T-helper 9 cell (primary cell): ENCODE results near the gene ADD2.
"Not testable (repeated sequence)": the region's sequence is repeated elsewhere in the genome, so short reads cannot be mapped to it uniquely, and the experiment has no call there.

ENCODE experiments used
- DNase-seq: peaks from one replicate; pipeline ENCODE4 v3.0.0-alpha.2; 2020
- total RNA-seq, 2 donors: gene quantifications; one replicate each; lab custom pipeline; 2026; lab: John Stamatoyannopoulos, UW

The ADD2 gene, protein sequence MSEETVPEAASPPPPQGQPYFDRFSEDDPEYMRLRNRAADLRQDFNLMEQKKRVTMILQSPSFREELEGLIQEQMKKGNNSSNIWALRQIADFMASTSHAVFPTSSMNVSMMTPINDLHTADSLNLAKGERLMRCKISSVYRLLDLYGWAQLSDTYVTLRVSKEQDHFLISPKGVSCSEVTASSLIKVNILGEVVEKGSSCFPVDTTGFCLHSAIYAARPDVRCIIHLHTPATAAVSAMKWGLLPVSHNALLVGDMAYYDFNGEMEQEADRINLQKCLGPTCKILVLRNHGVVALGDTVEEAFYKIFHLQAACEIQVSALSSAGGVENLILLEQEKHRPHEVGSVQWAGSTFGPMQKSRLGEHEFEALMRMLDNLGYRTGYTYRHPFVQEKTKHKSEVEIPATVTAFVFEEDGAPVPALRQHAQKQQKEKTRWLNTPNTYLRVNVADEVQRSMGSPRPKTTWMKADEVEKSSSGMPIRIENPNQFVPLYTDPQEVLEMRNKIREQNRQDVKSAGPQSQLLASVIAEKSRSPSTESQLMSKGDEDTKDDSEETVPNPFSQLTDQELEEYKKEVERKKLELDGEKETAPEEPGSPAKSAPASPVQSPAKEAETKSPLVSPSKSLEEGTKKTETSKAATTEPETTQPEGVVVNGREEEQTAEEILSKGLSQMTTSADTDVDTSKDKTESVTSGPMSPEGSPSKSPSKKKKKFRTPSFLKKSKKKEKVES
- total RNA-seq, result 0.24 to 1.3 reads per million in 2 donors

DNA sequence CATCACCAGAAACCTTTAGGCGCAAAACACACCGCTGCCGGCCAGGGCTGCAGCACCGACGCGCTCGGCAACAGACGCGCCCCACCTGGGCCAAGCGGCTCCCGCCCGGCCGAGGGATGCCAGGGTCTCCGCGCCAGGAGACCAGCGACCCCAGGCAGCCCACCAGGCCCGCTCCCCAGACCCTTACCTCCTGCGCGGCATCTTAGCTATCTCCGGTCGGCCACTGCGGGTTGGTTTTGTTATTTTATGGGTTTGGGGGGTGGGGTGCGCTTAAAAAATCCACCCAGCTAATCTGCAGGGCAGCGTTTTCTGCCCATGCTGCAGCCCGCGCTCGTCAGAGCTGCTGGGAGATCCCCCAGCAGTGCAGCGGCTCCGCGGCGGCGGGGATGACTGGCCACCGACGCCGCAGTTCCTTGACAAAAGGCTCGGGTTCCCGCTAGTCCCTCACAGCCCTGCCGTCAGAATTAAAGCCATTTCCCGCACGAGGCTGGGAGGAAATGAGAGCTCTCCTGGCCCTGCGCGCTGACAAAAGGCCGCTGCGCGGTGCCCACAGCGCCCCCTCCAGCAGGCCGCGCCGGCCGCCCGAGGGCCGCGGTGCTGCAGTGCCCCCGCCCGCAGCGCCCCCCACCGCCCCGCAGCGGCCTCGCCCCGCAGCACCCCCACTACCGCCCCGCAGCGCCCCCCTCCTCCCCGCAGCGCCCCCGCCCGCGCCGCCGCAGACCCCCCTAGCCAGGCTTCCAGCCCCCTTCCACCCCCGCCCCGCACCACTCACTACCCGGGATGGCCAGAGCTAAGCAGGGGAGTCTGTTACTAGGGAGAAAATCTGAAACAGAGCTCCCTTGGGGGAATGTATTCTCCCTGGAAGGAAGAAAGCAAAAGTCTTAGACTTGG, at the start of gene ADD2:
TSS of gene ADD2 (minus strand) at position 502 of the 891 bp plus-strand sequence. CDS start 61,792 bp downstream, outside the sequence.
- DNase-seq, result no peak

DNA sequence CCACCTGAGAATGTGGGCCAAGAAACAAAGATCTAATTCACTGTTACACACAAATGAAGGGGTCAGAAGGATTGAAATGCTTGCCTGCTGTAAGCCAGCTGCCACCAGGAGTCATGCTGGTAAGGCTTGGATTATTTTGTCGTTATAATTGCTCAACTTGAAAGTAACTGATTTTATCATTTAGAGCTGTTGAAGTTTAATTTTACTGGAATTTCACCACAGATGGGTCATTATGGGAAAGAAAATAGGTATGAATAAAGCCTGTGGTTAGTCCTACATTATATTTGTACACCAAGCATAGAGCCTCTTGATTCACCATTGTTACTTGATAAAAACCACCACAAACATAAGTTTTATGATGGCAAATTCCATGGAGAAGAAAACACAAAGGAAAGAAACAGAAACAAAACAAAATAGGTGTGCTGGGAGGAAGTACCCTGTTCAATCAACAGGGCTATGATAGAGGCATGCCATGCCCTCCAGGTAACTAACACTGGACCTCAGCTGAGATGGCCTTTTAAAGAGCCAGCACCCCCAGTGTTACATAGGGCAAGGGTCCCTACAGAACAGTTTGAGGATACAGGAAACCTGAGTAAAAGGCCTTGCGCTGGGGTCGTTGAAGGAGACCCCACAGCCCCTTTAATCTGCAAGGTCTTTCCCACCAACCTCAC, 49.4 kb upstream of the ADD2 start:
- no peak for DNase-seq

DNA sequence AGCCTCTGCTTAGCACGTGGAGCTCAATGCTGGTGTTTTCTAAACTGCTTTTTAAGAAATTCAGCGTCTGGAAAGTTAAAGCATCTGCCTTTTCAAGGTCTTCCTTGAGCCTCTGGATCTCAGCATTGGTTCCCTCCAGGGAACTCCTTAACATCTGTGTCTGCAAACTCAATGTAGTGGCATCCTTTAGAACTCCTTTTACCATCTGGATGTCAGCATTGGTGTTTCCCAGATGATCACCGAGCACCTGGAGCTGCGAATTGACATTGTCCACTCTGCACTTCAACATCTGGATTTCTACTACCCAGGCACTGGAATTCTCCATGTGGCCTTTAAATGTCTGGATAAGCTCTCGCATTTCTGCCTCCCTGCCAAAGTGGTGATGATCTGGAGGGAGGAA, 48.7 kb upstream of the ADD2 start:
- DNase-seq, result no peak

DNA sequence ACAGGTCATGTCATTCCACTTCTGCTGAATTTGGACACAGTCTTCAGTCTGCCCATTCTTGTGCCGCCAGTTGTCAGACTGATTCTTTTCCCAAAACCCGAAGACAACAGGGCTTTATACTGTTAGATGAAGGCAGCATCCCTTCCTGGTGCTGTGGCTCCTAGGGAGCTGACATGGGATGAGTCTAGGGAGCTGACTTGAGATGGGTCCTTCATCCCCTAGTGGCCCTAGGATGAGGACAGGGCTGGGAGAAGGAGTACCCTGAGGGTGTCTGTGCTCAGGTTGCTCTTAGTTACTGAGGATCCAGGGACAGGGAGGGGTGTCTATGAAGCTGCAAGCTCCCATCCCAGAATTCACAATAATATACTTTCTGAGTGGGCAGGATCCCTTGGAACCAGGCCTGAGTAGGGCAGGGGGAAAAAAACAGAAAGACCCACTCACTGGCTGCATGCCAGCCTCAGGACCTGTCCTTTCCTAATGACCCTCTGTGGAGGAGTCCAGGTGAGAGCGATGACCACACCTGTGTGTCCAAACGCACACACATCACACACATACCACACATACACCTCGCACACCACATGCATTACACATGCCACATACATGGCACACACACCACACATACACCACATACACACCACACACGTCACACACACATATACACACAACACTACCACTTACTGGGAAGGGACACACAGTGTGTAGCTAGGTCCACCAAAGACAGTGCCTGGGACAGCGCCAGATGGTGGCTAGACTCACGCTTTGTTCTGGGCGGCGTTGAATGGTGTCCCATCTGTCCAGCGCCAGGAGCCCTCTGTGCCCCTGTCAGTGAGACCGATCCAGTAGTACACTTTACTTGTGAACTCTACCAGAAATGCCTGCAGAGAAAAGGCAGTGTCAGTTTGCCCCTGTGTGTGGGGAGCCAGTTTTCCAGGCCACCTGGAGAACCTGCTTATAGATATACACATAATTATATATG, 41.3 kb upstream of the ADD2 start:
- no peak for DNase-seq

DNA sequence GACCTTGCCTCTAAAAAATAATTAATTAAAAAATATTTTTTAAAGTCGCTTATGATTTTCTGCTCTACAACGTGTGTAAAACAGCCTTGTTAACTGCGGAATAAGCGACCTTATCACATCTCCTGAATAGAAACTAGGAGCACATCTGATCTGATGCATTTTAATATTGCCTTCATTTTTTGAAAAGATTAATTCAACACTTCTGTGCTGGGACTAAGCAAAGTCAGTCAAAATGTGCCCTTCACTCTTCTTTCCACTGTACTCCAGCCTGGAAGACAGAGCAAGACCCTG, 39.8 kb upstream of the ADD2 start:
- DNase-seq, result no peak

DNA sequence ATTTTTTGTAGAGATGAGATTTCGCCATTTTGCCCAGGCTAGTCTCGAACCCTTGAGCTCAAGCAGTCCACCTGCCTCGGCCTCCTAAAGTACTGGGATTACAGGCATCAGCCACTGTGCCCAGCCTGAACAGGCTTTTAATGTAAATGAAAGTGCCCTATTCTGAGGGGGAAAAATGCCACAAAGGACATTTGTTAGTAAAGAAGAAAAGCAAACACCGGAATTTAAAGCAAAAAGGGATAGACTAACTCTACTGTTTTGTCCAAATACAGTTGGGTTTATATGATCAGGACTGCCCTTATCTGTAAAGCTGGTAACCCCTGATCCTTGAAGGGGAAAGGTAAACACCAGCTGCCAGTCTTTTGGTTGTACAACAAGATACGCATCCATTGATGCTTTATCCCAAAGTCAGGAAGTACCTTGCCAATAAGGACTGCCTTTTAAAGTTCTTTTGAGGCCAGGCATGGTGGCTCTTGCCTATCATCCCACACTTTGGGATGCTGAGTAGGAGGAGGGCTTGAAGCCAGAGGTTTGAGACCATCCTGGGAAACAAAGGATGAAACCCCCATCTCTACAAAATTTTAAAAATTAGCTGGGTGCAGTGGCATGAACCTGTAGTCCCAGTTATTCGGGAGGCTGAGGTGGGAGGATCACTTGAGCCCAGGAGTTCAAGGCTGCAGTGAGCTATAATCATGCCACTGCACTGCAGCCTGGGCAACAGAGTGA, 39.3 kb upstream of the ADD2 start:
- DNase-seq, result no peak

DNA sequence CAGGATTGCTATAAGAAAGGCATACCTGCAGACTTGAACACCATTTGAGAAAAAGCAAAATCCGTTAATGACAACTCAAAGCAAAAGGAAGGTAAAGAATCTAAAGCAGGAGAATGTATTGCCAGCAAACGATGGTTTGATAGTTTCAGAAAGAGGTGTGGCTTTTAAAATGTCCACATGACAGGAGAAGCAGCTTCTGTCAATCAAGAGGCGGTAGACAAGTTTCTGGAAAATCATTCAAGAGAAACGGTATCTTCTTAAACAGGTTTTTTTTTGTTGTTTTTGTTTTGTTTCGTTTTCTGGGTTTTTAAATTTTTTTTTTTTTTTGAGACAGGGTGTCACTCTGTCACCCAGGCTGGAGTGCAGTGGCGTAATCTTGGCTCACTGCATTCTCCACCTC, 38.6 kb upstream of the ADD2 start:
- no peak for DNase-seq

DNA sequence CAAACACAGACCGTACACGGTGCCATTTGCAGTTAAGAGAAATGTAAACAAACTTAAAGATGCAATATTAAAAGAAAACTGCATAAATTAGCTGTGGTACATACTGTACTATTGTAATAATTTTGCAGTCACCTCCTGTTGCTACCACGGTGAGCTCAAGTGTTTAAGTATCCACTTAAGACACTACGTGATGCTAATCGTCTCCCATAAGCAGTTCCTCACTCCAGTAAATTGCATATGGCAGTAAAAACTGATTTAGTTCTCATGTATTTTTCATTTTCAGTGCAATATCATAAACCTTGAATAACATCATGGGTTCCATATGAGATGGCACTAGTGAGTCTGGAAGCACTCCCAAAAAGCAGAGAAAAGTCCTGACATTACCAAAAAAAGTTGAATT, 38.0 kb upstream of the ADD2 start:
- no peak for DNase-seq

DNA sequence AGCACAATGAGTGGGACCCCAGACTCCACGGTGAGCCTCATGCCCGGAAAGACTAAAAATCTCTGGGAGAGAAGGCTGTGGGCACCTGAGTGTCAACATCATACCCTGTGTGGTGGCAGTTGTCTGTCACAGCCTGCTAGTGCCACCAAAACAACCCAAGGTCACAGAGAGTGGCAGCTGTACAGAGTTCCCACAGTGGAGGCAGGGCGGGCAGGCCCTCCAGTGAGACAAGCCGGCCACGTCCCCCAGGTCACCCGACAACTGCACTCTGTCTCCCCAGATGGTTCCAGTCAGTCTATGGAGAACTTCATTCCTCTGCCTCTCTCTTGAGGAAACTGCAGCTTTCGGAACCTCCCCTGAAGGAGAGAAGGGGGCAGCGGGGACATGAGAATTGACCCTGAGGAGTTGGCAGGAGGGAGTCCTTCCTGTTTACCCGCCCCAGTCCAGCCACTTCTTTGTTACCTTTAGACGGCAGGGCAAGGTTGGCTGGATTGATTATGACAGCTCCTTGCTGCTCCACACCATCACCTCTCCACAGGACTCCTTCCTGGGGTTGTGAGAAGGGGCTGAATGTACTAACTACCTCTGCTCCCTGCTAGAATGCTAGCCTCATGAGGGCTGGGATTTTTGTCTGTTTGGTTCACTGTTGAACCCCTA, 33.7 kb upstream of the ADD2 start:
- DNase-seq, result no peak

DNA sequence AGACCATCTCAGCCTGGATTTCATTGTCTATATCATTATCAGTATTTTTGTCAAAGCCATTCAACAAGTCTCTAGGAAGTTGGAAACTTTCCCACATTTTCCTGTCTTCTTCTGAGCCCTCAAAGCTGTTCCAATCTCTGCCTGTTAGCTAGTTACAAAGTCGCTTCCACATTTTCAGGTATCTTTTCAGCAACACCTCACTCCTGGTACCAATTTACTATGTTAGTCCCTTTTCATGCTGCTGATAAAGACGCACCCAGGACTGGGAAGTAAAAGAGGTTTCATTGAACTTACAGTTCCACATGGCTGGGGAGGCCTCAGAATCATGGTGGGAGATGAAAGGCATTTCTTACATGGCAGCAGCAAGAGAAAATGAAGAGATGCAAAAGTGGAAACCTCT, 31.7 kb upstream of the ADD2 start:
- no peak for DNase-seq

DNA sequence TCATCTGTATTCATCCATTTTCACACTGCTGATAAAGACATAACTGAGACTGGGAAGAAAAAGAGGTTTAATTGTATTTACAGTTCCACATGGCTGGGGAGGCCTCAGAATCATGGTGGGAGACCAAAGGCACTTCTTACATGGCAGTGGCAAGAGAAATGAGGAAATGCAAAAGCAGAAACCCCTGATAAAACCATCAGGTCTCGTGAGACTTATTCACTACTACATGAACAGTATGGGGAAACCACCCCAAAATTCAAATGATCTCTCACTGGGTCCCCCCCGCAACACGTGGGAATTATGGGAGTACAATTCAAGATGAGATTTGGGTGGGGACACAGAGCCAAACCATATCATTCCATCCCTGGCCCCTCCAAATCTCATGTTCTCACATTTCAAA, 30.0 kb upstream of the ADD2 start:
- DNase-seq, result not testable (repeated sequence)

DNA sequence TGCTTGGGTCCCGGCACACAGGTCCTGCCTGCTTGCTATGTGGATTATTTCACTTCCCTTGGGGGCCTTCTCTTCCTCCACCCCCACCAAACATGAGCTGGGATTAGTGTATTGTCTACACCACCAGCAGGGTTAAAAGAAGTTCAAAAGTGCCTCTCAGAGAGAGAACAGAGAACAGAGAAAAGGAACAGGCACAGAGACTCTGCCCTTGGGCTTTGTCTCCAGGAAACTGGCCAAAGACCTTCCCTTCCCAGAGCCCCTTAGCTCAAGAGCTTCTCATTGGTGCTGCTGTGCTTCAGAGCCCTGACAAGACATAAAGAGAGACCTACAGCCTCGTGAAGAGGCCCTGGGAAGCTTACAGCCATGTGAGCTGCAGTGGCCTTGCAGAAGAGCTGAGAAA, 29.5 kb upstream of the ADD2 start:
- DNase-seq, result no peak

DNA sequence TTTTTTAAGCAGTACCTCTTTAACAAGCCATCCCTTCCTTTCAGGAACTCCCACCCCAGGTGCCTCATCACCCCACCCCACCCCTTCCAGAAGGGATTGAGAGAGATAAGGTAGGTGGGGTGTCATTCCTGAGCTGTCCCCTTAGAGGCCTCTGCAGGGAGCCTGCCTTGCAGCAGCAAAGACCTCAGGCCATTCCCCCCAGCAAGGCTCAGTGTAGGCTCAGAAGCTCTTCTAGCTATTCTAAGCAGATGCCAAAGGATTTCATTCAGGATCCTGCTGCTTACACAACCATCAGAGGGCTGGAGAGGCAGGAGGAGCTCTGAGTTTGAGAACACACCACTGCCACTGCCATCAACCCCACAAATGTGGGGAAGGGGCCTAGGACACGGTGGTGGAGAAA, 28.3 kb upstream of the ADD2 start:
- no peak for DNase-seq

DNA sequence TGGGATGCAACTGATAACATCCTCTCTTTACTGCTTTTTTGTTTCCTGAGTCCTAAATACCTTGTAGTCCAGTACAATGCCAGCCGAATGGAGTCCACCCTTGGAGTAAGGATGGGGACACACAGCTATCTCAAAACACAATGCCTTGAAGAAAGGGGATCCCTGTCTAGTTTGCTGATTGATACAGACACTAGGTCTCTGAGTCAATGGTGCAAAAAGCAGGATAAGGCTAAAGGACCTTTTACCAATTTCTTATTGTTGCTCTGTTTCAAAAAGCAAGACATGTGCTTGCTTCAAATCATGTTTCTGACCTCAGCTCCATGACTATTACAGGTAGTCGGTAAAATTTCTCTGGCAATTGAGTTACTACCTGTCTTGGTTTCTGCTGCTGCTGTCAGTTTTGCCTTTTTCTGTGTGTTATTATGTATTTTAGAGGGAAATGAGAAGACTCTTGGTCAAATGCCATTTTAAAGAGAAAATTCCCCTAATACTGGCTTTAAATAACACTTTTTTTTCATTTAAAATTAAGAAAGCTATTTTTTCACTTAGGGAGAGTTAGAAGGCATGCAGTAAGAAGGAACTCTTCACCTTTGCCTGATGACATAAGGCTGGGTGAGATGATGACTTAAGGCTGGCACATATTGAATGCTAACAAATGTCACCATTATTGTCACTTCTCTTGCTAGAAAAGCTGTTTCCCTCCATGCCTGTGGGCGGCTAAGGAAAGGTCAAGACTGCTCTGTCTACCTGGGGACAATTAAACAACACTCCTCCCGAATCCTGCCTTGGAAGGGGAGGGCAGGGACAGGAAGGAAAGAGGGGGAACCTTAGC, 27.4 kb upstream of the ADD2 start:
- no peak for DNase-seq

DNA sequence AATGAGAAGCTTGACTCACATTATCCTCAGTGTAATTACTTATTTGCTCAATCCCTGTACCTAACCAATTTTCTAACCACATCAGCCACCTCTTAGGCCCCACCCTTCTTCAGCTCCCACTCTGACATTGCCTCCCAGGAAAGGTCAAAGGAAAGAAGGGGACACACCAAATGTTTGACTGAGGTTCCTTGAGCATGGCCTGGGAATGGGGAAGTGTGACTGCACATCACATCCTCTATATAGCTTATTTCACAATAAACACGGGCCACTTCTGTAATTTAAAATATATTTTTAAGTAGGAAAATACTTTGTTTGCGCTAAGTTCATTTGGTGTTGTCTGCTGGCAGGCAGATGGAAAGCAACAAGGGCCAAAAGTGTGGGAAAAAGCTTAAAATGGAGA, 25.4 kb upstream of the ADD2 start:
- no peak for DNase-seq

DNA sequence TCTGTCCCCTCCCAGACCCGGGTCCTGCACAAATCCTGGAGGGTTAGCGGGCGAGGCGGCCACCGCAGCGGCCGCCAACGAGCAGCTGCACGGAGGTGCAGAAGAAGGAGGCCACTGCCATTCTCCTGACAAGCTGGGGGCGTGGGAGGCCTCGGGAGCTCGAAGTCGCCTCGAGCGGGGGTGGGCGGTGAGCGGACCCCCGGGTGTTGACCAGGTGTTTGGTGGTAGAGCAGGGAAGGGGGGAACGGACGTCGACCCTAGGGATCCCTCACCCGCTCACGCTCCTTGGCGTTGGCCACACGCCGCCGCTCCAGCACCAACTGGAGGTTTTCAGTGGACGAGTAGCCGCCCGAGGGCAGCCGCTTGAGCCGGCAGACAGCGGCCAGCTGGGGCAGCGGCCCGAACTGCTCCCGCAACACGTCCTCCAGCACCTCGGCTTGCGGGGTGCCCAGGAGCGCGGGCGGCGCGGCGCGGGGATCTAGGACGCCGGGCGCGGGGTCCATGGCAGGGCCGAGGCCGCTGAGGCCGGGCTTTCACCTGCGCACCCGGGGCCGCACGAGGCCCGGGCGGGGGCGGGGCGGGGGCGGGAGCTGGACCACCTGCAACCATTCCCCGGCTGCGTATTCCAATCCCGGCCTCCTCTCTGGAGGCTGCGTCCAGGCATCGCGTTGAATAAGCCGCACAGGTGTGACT, 22.3 kb upstream of the ADD2 start, which contains the start of gene FIGLA:
TSS of gene FIGLA (minus strand) at position 508 of the 693 bp plus-strand sequence. CDS start at position 503, 5 bp downstream.
- no peak for DNase-seq

DNA sequence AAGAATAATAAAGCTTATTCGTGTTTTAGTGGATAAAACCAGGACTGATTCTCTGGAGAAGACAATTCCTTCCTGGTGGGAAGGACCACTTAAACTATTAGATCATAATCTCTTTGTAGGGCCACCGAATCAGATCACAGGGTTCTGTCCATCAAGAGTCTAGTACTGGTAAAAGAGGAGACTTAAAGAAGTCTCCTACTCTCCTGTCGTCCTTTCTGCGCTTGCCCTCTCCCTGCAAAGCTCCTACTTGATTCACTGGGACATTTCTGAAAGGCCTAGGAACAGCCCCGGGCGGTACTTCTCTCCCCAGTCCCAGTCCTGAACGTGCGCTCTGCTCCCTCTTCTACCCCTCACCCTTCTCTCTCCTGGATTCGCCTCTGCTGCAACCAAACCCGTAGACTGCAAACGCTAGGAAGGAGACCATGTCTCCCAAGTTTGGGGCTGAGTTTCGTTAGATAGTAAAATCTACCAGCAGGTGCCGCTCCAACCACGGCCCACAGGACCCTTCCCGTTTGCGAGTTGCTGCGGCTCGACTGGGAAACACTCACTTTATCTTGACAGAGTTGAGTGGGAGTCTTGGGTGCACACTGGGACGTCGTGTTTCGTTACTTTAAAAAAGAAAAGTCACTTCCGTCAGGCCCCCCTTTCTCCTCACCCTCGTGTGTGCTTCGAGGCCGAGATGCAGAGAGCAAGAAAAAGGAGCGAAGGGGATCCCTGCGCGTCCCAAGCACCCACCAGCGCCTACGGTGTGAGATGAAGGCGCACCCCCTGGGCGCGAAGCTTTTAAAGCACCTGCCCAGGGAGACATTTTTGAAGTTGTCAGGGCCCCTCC, 21.5 kb upstream of the ADD2 start:
- DNase-seq, result peak; percentile 21
